ENCODE results near the gene CCDC88B. TPM values are rescaled to one million over a fixed set of nuclear protein-coding genes. Genes with fewer than 3 reads are reported as not detected.

Gene CCDC88B
- total RNA-seq, 1 experiment from 2014 or later, result 11.2 TPM

DNA sequence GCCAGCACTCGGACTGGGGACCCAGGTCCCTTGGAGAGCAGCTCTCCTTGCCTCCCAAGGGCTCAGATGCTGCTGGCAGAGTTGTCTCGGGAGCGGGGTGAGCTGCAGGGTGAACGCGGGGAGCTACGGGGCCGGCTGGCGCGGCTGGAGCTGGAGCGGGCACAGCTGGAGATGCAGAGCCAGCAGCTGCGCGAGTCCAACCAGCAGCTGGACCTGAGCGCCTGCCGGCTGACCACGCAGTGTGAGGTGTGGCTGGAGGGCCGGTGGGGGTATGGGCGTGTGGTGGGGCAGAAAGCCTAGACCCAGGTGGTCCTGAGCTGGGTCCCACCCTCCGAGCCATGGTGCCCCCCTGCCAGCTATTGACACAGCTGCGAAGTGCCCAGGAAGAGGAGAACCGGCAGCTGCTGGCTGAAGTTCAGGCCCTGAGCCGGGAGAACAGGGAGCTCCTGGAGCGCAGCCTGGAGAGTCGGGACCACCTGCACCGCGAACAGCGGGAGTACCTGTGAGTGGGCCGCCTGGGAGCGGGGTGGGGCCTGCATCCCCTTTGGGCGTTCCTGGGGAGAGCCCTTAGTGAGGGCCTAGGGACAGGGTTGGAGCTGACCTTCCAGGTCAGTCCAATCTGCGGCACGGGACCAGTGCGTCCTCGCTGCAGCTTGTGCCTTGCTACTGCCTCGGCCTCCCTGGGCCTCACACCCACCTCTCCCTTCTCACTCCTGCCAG, 13.2 kb downstream of the CCDC88B start:
- H3K4me3 Mint-ChIP-seq, result no peak overlapping the region
- Histone ChIP-seq H2BK20ac (ENCODE audit: low read depth, low read length, poor library complexity, severe bottlenecking) (no peak overlapping the region), H3K23ac (ENCODE audit: insufficient read length, low read depth, low read length) (no peak overlapping the region), H3T11ph (ENCODE audit: low read length) (no peak overlapping the region), H3K27me3 (ENCODE audit: insufficient read depth, low read length) (no peaks in the 10 kb centered on the region; the same call in 1 of the 2 replicates), H3K14ac (ENCODE audit: insufficient read depth, low read length) (no peak overlapping the region), H3K9me3 (ENCODE audit: control insufficient read depth, low read depth, low read length) (no peaks in the 10 kb centered on the region), H3K9ac (ENCODE audit: extremely low read depth, insufficient read length, low read length) (no peak overlapping the region), H3K4me1 (ENCODE audit: insufficient read depth, low read length) (peaks cover 2% of the 10 kb centered on the region; the same call in 1 of the 2 replicates), H2BK15ac (ENCODE audit: low read depth, low read length) (no peak overlapping the region), H4K8ac (replicated peaks; ENCODE audit: insufficient read length, low read depth, low read length) (no peak overlapping the region), H4K91ac (ENCODE audit: insufficient read length, low read depth, low read length) (no peak overlapping the region), H3K56ac (ENCODE audit: insufficient read length, low read depth, low read length) (no peak overlapping the region), H2BK5ac (ENCODE audit: insufficient read length, low read length) (no peak overlapping the region), H2BK120ac (ENCODE audit: low read depth, low read length, poor library complexity, severe bottlenecking) (no peak overlapping the region), H3K27ac (ENCODE audit: insufficient read length, low read depth, low read length) (no peak overlapping the region), H4K5ac (ENCODE audit: insufficient read length, low read depth, low read length) (no peak overlapping the region), H3K23me2 (ENCODE audit: insufficient read length, low read depth, low read length, poor library complexity, severe bottlenecking) (no peaks in the 10 kb centered on the region), H3K79me1 (ENCODE audit: insufficient read depth, low read depth, low read length, poor library complexity, severe bottlenecking) (no peaks in the 10 kb centered on the region), H3K18ac (ENCODE audit: insufficient read length, low read depth, low read length) (no peak overlapping the region), H3K4ac (ENCODE audit: low read depth, low read length) (no peak overlapping the region), H2BK12ac (ENCODE audit: insufficient read length, low read depth, low read length) (no peak overlapping the region), H4K20me1 (ENCODE audit: control insufficient read depth, insufficient read depth, insufficient read length) (no peaks in the 10 kb centered on the region), H3K4me2 (ENCODE audit: insufficient read depth, insufficient read length, low read length) (no peak overlapping the region), H2AK5ac (ENCODE audit: insufficient read length, low read length) (no peak overlapping the region), H2AFZ (ENCODE audit: low read length) (no peak overlapping the region), H3K79me2 (ENCODE audit: insufficient read depth, low read length) (no peaks in the 10 kb centered on the region)
- no peaks in the 10 kb centered on the region for H3K27me3 Mint-ChIP-seq (ENCODE audit: low read depth)
- no peaks in the 10 kb centered on the region for H3K9me3 Mint-ChIP-seq
- peaks cover 16 to 30% of the 10 kb centered on the region in 2 experiments for H3K4me1 Mint-ChIP-seq
- H3K36me3 Mint-ChIP-seq (ENCODE audit: insufficient read depth in 1 of 3, low read depth in 3 of 3), result no peaks in the 10 kb centered on the region; a peak in 1 of 7 replicates
- no peak for DNase-seq
- TF ChIP-seq, protein P1, sequence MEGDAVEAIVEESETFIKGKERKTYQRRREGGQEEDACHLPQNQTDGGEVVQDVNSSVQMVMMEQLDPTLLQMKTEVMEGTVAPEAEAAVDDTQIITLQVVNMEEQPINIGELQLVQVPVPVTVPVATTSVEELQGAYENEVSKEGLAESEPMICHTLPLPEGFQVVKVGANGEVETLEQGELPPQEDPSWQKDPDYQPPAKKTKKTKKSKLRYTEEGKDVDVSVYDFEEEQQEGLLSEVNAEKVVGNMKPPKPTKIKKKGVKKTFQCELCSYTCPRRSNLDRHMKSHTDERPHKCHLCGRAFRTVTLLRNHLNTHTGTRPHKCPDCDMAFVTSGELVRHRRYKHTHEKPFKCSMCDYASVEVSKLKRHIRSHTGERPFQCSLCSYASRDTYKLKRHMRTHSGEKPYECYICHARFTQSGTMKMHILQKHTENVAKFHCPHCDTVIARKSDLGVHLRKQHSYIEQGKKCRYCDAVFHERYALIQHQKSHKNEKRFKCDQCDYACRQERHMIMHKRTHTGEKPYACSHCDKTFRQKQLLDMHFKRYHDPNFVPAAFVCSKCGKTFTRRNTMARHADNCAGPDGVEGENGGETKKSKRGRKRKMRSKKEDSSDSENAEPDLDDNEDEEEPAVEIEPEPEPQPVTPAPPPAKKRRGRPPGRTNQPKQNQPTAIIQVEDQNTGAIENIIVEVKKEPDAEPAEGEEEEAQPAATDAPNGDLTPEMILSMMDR (conservative IDR thresholded peaks at IDR 0.05), result no peak
- H3K27ac Mint-ChIP-seq, result peak overlapping the region in 2 of 3 experiments; percentile 44; a peak in 1 of 7 replicates
- no CpG with 5 or more reads among the region's 34 CpGs for WGBS (ENCODE audit: extremely low coverage, insufficient read length, low lambda C conversion rate)

Measured in H9 (cell line).